ENCODE data around the gene HDAC4.

The HDAC4 gene

DNA sequence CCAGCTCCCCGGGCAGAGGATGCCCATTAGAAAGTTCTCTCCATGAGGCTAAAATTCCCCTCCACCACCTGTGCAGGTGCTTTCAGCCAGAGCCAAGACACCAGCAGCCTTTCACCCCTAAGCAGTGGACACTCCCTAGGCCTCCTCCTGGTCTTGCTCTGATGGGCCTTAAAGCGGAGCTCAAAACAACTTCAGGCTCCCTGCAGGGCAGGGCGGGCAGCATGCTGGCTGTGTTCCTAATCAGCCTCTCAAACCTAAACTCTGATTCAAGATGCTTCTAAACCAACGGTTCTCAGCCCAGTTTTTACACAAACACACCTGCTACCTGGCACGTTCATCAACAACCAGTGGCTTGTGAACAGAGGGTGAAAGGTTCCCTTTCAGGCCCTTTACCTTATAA lies 298.6 kb downstream of the HDAC4 start:
- Mint-ChIP-seq H3K9me3 (no peaks in the 10 kb centered on the region), H3K27ac (no peak overlapping the region), H3K36me3 (ENCODE audit: low read depth) (peaks cover 10% of the 10 kb centered on the region), H3K4me3 (no peak overlapping the region), H3K27me3 (ENCODE audit: low read depth) (no peaks in the 10 kb centered on the region), H3K4me1 (ENCODE audit: low read depth) (no peaks in the 10 kb centered on the region)
- DNase-seq (ENCODE audit: low spot score): no peak

DNA sequence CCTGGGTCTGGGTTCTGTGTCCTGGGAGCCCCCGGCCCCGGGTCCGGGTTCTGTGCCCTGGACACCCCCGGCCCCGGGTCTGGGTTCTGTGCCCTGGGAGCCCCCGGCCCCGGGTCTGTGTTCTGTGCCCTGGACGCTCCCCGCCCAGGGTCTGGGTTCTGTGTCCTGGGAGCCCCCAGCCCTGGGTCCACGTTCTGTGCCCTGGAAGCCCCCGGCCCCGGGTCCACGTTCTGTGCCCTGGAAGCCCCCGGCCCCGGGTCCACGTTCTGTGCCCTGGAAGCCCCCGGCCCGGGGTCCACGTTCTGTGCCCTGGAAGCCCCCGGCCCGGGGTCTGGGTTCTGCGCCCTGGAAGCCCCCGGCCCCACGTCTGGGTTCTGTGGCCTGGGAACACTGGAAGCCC lies 299.0 kb downstream of the HDAC4 start:
- H3K36me3 Mint-ChIP-seq (ENCODE audit: low read depth): peaks cover 10% of the 10 kb centered on the region
- no peaks in the 10 kb centered on the region for H3K27me3 Mint-ChIP-seq (ENCODE audit: low read depth)
- H3K9me3 Mint-ChIP-seq: no peaks in the 10 kb centered on the region
- no peak for DNase-seq (ENCODE audit: low spot score)
- no peak overlapping the region for H3K4me3 Mint-ChIP-seq
- H3K27ac Mint-ChIP-seq: no peak overlapping the region
- H3K4me1 Mint-ChIP-seq (ENCODE audit: low read depth): no peaks in the 10 kb centered on the region

DNA sequence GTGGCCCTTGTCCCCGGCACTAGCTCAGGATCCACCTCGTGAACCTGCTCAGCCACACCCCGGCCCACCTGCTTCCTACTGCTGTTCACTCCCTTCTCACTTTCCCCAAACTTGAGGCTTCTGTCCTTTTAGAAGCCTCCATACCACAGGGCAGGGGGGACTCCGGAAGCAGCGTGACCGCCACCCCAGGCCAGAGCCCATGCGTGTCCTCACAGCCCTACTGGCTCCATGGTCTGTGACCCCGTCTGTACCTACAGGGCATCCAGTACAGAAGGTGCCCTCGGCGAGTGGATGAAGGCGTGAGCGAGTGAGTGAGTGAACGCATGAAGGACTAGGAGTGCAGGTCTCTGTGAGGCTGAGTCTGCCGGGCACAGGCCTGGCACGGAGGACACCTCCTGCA lies 299.7 kb downstream of the HDAC4 start:
- Mint-ChIP-seq H3K27ac (no peak overlapping the region), H3K9me3 (no peaks in the 10 kb centered on the region), H3K4me3 (no peak overlapping the region), H3K4me1 (ENCODE audit: low read depth) (no peaks in the 10 kb centered on the region), H3K27me3 (ENCODE audit: low read depth) (no peaks in the 10 kb centered on the region), H3K36me3 (ENCODE audit: low read depth) (peaks cover 10% of the 10 kb centered on the region)
- DNase-seq (ENCODE audit: low spot score): no peak

DNA sequence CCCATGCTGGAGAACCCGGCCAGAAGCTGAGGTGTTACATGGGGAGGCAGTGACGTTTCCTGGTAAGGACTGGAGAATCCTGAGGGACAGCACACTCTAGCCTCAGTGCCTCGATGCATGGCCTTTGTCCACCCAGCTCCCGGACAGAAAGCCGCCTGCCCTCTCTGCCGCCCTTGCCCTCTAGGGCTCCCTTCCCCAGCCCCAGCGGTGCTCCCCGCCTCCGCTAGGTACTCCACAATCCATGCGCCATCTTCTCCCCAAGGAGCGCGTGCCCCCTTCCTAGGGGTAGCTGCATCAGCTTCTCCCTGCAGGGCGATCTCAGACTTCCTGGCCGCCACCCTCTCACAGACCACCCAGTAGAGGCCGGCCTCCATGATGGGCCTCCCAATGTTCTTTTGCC lies 301.3 kb downstream of the HDAC4 start:
- Mint-ChIP-seq H3K27ac (no peak overlapping the region), H3K4me3 (no peak overlapping the region), H3K36me3 (ENCODE audit: low read depth) (peaks cover 8% of the 10 kb centered on the region), H3K27me3 (ENCODE audit: low read depth) (no peaks in the 10 kb centered on the region), H3K4me1 (ENCODE audit: low read depth) (no peaks in the 10 kb centered on the region), H3K9me3 (no peaks in the 10 kb centered on the region)
- no peak for DNase-seq (ENCODE audit: low spot score)

DNA sequence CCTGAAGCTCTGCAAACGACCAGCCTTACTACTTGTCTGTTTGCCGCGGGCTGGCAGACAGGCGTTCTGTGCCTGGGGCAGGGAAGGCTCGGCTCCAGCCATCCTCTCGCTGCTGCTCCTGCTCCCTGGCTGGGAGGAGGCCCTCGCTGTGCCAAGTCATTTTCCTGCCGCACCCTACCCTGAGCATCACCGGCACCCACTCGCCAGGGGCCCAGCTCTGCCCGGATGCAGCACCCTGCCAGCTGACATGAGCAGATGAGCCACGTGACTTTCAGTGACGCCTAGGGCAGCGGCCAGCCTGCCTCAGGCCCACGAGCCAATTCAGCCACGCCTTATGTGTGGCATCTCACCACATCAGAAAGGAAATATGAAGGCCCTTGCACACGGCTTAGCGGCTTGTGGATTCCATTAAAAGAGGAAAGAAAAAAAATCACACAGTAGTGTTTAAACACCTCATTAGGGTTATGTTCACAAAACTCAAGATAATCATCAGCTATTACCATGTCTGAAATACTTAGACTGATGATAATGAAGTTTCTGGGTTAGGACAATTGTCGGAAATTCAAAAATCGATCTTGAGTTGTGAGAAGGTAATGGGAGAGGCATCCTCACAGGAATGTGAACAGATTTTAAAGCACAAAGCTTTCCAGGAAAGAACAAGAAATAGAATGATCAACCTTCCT lies 302.4 kb downstream of the HDAC4 start:
- no peaks in the 10 kb centered on the region for H3K27me3 Mint-ChIP-seq (ENCODE audit: low read depth)
- peaks cover 10% of the 10 kb centered on the region for H3K36me3 Mint-ChIP-seq (ENCODE audit: low read depth)
- no peaks in the 10 kb centered on the region for H3K4me1 Mint-ChIP-seq (ENCODE audit: low read depth)
- no peak overlapping the region for H3K4me3 Mint-ChIP-seq
- H3K27ac Mint-ChIP-seq: no peak overlapping the region
- no peak for DNase-seq (ENCODE audit: low spot score)
- no peaks in the 10 kb centered on the region for H3K9me3 Mint-ChIP-seq

DNA sequence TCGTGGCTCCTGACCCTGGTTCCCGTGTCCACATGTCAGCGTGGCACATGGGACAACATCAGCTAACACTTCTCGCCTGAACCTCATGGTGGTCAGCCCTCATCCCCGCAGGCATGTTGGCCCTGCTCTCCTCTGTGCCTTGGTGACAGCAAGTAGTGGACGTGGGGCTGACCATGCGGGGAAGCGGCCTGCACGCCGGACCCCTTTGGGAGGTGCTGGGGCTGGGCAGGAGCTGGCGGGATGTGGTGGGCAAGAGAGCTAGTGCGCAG lies 303.5 kb downstream of the HDAC4 start:
- no peaks in the 10 kb centered on the region for H3K4me1 Mint-ChIP-seq (ENCODE audit: low read depth)
- no peak overlapping the region for H3K4me3 Mint-ChIP-seq
- H3K27me3 Mint-ChIP-seq (ENCODE audit: low read depth): no peaks in the 10 kb centered on the region
- H3K9me3 Mint-ChIP-seq: no peaks in the 10 kb centered on the region
- no peak for DNase-seq (ENCODE audit: low spot score)
- H3K36me3 Mint-ChIP-seq (ENCODE audit: low read depth): peaks cover 10% of the 10 kb centered on the region
- H3K27ac Mint-ChIP-seq: no peak overlapping the region

DNA sequence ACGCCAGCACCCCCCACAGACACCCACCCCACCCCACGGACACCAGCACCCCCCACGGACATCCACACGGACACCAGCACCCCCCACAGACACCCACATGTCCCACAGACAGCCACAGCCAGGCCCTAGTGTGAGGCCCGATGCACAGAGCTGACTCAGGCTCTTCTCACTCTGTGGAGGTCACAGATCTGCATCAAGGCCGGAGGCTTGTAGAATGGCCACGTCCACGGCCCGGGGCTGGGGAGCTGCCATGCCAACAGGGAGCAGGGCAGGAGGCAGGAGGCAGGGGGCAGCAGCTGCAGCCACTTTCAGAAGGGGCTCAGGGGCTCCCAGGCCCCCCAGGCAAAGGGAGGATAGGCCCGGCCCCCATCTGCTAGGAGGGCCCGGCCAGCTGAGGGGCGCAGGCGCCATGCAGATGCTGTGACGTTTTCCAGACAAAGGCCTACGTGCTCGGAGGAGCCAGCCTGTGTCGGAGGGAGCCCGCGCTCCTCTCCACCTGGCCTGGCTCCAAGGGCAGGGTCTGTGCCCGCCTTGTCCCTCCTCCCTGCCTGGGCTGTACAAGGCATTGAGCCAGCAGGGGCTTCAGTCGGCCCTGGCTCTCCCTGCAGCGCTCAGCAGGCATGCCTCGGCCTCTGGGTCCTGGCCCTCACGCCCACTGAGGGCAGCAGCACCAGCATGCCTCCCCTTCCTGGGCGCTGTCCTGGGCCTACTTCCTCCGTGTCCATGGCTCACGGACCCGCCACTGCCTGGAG lies 304.0 kb downstream of the HDAC4 start:
- H3K9me3 Mint-ChIP-seq: no peaks in the 10 kb centered on the region
- H3K36me3 Mint-ChIP-seq (ENCODE audit: low read depth): peaks cover 10% of the 10 kb centered on the region
- no peak overlapping the region for H3K4me3 Mint-ChIP-seq

DNA sequence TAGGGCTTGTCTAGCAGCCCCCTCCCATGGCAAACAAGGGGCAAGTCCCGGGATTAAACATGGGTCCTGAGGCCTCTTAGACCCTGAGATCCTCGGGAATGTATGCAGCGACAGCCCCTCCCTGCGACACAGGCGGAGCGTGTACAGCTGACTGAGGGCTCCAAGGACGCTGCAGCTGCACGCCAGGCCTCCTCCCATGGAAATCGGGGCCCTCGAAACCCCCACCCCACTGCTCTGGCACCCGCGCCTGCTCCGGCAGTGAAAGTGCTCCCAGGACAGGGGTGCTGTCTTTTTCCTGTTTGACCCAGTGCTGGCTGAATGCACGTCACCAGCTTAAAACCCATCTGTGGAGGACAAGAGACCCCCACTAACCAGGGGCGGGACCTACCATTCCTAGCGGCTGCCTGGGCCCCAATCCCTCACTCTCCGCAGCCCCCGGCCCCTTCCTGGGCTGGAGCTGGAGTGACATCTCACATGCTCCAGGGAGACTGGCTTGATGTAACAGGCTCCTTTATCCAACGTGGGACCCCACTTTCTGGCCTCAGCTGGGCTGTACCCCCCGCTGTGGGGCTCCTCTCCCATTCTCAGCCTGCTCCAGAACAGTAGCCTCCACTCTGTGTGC lies 305.2 kb downstream of the HDAC4 start:
- no peak overlapping the region for H3K4me3 Mint-ChIP-seq
- no peaks in the 10 kb centered on the region for H3K4me1 Mint-ChIP-seq (ENCODE audit: low read depth)
- no peaks in the 10 kb centered on the region for H3K9me3 Mint-ChIP-seq
- H3K27ac Mint-ChIP-seq: no peak overlapping the region
- DNase-seq (ENCODE audit: low spot score): no peak
- peaks cover 10% of the 10 kb centered on the region for H3K36me3 Mint-ChIP-seq (ENCODE audit: low read depth)
- no peaks in the 10 kb centered on the region for H3K27me3 Mint-ChIP-seq (ENCODE audit: low read depth)

More for the DNA sequence above, 304.0 kb downstream of the HDAC4 start:
- Mint-ChIP-seq H3K27me3 (ENCODE audit: low read depth) (no peaks in the 10 kb centered on the region), H3K27ac (no peak overlapping the region), H3K4me1 (ENCODE audit: low read depth) (no peaks in the 10 kb centered on the region)
- DNase-seq (ENCODE audit: low spot score): no peak

DNA sequence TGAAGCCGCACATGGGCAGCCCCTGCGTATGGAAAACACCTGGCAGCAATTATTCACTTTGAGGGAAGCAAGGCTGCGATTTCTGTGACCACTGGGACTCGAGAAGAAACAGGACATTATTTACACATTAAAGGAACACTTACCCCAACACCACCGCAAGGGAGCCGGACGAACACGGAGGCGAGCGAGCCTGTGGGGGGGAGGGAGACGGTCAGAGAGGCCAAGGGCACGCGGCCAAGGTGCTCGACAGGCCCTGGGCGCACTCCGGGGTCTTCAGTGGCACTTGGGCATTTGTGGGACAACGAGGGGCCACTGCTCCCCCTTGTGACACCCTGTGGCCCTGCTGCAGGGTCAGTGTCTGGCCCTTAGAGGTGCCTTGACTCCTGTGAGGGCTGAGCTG lies 306.0 kb downstream of the HDAC4 start:
- Mint-ChIP-seq H3K4me1 (ENCODE audit: low read depth) (no peaks in the 10 kb centered on the region), H3K4me3 (no peak overlapping the region), H3K27ac (no peak overlapping the region), H3K9me3 (no peaks in the 10 kb centered on the region), H3K27me3 (ENCODE audit: low read depth) (no peaks in the 10 kb centered on the region), H3K36me3 (ENCODE audit: low read depth) (peaks cover 7% of the 10 kb centered on the region)
- no peak for DNase-seq (ENCODE audit: low spot score)

DNA sequence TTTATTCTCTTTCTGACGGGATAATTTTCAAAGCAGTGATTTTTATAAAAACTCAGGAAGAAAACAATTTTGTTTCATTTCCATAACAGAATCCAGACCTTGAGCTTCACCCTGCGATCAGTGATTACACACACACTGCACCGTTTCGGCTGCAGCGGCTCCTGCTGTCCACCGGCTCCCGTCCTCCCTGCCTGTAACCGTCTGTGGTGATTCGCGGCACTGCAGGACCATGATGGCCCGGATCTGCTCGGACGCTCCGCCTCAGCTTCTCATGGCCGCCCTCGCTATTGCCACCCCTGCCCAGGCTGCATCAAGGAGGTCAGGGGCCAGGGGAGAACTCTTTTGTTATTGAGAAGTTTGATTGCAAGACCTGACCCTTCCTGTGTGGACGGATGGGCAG lies 306.9 kb downstream of the HDAC4 start:
- Mint-ChIP-seq H3K9me3 (no peaks in the 10 kb centered on the region), H3K4me3 (no peak overlapping the region), H3K4me1 (ENCODE audit: low read depth) (no peaks in the 10 kb centered on the region), H3K36me3 (ENCODE audit: low read depth) (peaks cover 7% of the 10 kb centered on the region), H3K27ac (no peak overlapping the region), H3K27me3 (ENCODE audit: low read depth) (no peaks in the 10 kb centered on the region)
- no peak for DNase-seq (ENCODE audit: low spot score)

DNA sequence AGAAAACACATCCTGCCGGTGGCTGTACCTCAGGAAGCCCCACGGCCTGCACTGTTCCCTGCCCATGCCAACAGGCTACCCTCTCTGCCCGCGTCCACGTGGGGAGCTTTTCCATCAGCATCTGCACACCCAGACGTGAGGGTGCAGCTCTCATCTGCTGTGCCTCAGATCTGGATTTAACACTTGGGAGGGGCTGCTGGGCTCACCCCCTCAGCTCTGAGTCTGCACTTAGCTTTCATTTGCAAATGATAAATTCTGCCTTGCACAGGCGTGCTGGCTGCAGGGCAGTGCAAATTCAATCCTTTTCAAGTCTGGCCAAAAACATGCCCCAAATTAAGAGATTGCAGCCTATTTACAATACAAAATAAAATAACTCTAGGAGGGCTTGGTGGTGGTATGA lies 307.3 kb downstream of the HDAC4 start:
- Mint-ChIP-seq H3K36me3 (ENCODE audit: low read depth) (peaks cover 10% of the 10 kb centered on the region), H3K9me3 (no peaks in the 10 kb centered on the region), H3K27ac (no peak overlapping the region), H3K4me3 (no peak overlapping the region), H3K27me3 (ENCODE audit: low read depth) (no peaks in the 10 kb centered on the region), H3K4me1 (ENCODE audit: low read depth) (no peaks in the 10 kb centered on the region)
- DNase-seq (ENCODE audit: low spot score): no peak

DNA sequence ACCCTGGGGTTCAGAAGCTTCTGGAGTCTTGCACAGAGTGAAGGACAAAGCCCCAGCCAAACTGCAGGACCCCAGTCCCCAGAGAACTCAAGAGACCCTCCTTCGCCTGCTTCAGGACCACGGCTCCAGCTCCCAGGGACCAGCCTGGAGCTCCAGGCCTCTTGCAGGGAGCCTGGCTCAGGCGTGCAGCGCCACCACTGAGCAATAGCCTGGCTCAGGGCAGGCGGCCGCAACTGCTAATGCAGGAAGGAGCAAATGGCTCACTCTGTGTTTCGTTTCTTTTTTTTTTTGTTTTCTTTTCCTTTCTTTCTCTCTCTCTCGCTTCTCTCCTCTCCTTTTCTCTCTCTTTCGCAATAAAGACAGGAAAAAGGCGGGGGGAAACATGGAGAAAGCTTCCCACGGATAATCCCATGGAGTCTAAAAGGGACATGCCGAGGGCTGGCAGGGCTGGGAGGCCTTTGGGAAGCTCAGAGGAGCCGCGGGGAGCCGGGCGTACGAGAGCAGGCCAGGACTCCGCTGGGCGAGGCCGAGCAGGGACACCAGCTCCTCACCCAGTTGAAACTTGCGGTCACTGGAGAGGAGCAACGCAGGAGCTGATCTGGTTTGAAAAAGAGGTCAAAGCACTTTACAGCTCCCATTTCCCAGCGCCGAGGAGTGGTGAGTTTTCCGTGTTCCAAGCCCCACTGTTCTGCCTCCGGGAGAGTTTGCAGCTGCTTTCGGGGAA lies 308.1 kb downstream of the HDAC4 start:
- no peak for DNase-seq (ENCODE audit: low spot score)
- Mint-ChIP-seq H3K4me1 (ENCODE audit: low read depth) (no peaks in the 10 kb centered on the region), H3K36me3 (ENCODE audit: low read depth) (peaks cover 7% of the 10 kb centered on the region), H3K27me3 (ENCODE audit: low read depth) (no peaks in the 10 kb centered on the region), H3K27ac (no peak overlapping the region), H3K4me3 (no peak overlapping the region), H3K9me3 (no peaks in the 10 kb centered on the region)

DNA sequence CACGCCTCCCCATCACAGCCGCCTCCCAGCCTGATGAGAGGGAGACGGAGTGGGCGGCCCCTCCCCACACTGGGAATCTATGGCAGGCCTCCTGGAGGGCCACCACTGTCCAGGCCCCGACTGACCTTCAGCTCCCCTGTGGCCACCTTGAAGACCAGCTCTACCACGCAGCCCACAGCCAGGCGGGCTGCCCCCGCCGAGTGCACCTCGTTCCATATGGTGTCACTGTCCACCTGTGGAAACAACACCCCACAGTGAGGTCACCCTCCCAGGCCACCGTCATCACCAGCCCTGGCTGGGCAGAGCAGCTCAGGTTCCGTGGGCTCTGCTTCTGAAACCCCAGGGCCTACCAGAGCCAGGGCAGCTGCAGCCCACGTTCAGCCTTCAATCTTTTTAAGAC lies 310.9 kb downstream of the HDAC4 start:
- no peaks in the 10 kb centered on the region for H3K27me3 Mint-ChIP-seq (ENCODE audit: low read depth)
- no peak overlapping the region for H3K27ac Mint-ChIP-seq
- DNase-seq (ENCODE audit: low spot score): no peak
- H3K36me3 Mint-ChIP-seq (ENCODE audit: low read depth): peaks cover 9% of the 10 kb centered on the region
- H3K4me1 Mint-ChIP-seq (ENCODE audit: low read depth): no peaks in the 10 kb centered on the region
- no peaks in the 10 kb centered on the region for H3K9me3 Mint-ChIP-seq
- no peak overlapping the region for H3K4me3 Mint-ChIP-seq

DNA sequence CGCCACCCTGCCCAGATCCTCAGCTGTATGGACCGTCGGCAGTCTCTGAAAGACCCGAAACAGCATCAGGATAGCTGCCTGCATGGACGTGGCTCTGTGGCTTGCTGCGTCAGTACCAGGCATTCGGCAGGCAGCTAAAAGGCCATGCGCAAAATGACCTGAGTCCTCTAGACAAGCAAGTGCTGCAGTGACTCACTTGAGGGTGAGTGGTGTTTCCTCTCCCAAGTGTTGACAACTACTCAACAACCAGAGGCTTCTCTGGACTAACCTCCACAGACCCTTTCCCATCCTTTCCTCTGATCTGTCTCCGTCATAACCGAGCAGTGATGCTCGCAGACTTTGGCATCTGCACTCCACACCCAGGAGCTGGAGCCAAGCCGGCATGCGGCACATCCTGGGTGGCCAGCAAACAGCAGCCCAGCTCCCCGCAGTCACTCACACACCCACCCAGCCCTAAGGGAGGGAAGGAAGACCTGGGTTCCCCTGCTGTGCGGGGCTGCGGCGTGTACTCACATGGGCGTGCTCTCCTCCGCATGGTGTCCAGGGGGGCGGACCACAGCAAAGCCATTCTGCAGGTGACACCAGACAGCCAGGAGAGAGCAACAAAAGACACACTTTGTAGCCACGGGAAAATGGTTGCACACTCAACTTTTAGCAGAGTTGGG lies 313.6 kb downstream of the HDAC4 start:
- H3K4me3 Mint-ChIP-seq: no peak overlapping the region
- no peaks in the 10 kb centered on the region for H3K27me3 Mint-ChIP-seq (ENCODE audit: low read depth)
- no peak for DNase-seq (ENCODE audit: low spot score)
- H3K36me3 Mint-ChIP-seq (ENCODE audit: low read depth): peaks cover 5% of the 10 kb centered on the region
- H3K4me1 Mint-ChIP-seq (ENCODE audit: low read depth): no peaks in the 10 kb centered on the region
- H3K27ac Mint-ChIP-seq: no peak overlapping the region
- no peaks in the 10 kb centered on the region for H3K9me3 Mint-ChIP-seq
